Putamen (tissue), 1 donor: ENCODE results near the gene RAPGEF1.

ENCODE experiments used
- DNase-seq: peaks from one replicate; pipeline ENCODE4 v3.0.0-alpha.2; 2016; ENCODE audit warnings: low spot score

RAPGEF1 gene

DNA sequence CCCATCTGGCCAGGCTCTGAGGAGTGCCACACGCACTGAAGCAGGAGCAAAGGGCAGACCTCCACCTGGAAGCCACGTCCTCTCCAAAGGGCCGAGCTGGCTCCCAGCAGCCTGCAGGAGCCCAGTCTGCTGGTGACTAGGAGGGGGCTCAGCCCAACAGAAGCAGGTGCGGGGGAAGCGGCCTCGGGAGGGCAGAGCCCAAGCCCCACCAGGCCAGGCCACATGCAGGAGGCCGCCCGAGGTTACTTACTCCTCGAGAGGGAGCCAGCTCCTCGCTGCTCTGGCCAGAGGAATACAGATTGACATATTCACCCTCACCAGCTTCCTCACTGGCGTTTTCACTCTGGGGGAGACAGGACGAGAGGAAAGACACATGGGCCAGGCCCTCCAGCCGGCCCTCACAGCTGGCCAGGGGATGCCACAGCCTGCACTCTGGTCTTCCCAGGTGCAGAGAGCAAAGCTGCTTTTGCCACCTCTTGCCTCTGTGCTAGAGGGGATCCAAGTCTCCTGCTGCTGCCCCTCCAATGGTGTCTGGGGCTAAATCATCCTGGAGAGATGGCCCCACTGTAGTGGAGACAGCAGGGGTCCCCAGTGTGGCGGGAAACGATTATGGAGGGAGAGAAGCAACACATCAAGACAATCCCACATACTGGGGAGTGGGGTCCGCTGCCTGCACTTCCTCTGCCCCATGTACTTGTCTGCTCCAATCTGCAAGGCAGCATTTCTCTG is 136.0 kb downstream of the RAPGEF1 start:
- no peak for DNase-seq

DNA sequence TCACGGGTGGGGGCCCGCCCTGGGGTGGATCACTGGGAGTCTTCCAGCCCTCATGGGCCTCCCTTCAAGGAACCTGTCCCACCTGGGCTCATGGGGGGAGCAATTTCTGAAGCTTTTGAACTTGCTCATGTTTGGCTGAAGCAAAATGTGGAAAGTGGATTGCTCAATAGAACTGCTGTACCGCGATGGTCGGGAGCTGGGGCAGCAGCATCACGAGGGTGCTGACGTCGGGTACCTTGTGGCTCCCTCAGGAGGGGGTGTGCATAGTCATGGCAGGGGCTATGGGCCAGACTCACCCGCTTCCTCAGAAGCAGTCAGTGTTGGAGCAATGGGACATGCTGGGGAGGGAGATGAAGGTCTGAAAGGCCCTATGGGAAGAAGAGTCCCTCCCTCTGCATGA is 136.7 kb downstream of the RAPGEF1 start:
- no peak for DNase-seq

DNA sequence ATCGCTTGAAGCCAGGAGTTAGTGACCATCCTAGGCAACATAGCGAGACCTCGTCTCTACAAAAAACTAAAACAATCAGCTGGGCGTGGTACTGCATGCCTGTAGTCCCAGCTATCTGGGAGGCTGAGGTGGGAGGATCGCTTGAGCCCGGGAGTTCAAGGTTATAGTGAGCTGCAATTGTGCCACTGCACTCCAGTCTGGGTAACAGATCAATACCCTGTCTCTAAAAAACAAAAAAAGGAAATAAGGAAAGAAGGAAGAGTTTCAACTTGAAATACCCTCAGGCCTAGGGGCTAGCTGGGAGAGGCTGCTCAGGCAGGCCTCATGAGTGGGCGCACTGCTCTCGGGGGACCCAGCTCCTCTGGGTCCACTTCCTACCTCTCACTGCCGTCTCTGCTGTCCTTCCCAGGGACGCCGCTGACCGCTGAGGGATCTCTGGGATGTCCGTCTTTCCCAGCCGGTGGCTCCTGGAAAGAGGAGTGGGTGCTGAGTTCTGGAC is 138.1 kb downstream of the RAPGEF1 start:
- no peak for DNase-seq

DNA sequence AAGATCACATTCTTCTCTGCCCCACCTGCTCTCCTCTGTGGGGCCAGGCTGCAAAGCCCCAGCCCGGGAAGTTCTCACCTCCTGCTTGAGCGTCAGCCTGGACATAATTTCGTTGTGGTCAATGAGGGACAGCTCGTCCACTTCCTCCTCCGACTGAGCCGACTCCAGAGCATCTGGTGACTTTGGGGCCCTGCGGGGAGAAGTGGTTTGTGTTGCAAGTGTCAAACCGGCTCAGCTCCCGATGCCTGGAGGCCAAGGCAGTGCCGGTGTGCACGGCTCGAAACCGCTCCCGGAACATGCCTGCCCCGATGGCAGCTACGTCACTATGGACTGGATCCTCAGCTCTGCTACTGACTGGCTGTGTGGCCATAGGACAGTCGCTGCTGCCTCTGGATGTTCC is 141.8 kb downstream of the RAPGEF1 start:
- DNase-seq = no peak

GRCh38 chr9:131597246-131597645 is 142.6 kb downstream of the RAPGEF1 start:
- DNase-seq = no peak

DNA sequence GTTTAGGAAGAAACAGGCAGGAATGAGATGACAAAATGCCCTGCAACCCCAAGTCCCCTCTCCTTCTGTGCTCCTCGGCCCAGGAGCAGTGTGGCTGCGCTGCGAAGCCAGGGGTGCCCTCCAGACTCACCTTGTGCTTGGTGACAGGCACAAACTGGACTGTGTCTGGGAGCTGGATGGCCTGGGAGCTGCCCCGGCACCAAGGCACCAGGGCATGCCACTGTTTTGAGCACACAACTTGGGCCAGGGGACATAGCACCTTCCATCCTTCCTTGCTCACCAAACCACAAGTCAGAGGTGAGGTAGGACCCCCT is 143.5 kb downstream of the RAPGEF1 start:
- no peak for DNase-seq

DNA sequence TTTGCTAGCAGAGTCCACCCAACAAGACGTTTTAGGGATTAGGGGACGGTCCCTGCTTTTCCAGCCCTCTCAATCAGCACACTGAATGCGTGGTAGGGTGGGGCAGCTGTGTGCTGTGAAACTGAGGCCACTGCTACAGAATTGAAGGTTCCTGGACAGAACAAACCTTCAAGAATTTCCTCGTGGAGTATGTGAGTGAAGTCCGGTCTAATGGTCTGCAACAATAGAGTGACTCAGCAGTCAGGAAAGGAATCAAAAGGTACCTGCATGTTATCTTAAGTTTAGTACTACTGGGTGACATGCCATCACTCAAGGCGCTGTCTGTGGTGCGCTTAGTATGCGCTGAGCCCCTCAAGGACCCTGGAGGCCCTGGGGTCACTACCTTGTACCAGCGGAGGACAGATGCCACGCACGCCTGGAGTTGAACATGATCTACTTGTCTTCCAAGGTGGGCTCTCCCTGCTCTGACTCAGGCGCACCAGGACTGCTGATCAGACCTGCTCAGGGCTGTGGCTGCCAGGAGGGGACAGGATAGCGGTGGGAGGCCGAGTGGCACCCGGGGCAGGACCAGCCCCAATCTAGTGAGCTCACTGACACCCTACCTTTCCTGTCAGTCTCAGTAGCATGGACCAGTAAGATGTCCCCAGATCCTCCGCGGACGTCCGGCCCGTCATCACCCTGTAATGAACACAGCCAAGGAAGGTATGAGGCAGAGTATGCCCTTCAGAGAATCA is 144.0 kb downstream of the RAPGEF1 start:
- DNase-seq = no peak

DNA sequence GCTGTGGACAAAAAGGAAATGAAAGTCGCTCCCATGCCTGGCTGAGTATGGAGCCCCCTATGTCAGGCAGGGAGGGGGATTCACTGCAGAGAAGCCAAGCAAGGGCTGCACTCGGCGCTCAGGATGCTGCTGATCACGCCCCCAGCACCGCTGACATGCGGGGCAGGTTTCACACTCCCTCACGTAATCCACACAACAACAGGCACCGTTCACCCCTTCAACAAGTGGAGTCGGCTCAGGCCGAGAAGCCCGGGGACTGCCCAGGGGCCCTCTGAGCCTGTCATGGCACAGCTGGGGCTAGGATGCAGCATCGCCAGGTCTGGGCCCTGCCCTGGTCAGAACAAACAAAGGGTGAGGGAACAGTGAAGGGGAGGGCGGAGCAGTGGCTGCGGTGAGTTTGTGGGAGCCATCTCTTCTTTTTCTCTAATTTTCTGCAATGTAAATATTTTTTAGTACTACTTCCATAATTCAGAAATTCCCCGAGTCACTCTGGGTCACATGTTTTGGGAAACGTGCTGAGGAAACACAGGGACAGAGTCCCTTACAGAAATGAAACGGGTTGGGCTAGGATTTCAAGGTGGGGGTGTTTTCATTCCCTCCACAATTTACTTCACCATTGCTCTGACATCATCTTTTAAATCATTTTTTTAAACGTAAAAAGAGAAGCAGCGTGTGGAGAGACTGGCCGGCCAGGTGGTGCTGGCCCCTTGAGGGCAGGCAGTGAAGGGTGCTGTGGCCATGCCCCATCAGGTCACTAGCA is 144.8 kb downstream of the RAPGEF1 start:
- no peak for DNase-seq

- no peak for DNase-seq
These were observed 145.8 kb downstream of the RAPGEF1 start for GRCh38 chr9:131593936-131594665.

DNA sequence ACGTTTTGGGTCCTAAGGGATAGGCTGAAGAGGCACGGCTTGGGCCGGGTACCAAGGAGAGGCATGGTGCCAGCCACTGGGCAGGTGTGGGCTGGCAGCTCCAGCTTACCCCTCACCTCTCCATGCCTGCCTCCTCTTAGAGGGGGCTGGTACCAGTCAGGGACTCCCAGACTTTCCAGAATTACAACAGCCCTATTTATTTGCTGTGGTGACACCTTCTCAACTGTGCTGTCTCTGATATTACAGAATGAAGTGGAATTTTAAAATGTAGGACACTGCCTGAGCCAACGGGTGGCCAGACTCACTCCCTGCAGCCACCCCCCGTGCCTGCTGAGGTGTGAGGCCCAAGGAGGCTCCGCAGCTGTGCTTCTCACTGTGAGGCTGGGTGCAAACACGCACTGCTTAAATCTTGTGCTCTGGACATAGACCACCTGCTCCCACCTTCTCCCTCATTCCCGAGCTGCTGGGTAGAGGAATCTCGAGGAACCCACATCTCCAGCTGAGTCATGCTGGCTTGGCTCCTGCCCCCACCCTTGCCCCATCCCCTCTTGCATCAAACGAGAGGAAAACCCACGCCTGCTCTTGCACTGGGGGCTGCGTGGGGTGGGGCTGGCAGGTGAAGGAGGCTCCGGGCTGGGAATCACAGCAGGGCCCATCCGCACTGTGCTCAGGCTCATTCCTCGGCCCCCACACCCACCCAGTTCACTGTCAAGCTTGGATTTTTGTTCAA is 146.6 kb downstream of the RAPGEF1 start:
- peak; percentile 80 for DNase-seq

DNA sequence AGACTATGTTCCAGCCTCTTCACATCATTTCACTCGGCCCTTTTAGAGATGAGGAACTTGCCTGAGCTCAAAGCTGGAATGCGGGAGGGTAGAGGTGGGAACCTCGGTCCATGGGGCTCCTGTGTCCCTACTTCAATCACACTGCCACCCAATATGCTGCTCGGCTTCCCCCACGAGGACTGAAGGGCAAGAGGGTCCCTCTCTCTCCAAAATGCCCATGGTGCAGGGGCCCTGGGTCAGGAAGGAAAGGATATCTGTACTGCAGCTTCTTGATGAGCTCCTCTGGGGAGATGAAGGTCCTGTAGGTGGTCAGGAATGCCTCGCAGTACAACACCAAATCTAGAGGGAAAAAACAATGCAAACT is 148.0 kb downstream of the RAPGEF1 start:
- no peak for DNase-seq

DNA sequence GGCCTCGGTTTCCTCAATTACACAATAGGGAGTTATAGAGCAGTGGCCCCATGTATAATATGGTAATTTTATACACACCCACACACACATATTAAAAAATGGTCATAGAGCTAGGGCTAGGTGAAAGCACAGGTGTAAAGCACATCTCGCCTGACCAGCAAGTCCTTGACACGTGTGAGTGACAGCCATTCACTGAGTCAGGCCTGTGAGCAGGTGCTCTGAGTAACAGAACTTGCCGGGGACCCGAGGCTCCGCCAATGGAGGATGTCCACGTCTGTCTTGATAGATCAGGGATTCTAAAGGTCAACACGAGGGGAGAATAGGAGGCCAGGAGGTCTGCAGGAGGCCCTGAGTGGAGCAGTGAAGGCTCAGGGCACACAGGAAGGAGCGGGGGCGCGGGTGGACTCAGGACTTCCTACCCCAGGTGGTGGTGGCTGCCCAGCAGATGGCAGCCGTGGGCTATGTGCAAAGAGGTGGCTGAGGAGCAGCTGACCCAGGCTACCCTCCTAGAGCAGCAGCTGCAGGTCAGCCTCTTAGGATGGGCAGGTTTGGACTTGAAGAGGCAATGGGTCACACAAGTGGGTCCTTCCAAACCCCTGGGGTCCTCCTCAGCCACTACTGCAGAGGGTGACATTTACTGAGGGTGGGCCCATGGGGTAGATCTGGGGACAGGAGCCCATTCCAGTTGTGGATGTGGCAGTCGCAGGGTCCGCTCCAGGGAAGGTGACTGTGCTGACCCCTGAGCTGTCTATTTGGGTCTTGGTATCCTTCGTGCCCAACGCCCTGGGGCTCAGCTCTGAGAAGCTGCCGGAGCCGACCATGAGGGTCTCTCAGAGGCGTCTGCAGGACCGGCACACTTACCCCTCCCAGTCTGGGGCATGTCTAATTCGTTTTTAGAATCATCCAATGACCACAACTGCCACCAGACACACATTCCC is 148.7 kb downstream of the RAPGEF1 start:
- no peak for DNase-seq

DNA sequence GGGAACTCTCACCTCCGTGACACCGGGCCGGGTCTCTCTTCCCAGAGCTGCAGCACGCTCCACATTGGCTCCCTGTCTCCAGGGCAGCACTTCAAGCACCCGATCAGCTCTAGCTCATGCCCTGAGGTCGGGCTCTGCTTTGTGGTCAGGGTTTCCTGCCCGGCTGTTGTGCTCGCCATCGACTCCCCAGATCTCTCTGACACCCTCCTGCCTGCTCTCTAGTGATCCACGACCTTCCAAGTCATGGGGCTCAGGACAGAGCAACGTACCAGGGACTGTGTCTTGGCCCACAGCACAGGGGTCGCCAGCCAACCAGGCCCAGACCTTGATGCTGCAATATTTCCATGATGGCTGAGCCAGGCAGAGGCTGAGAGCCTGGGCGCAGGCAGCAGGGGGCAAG is 149.4 kb downstream of the RAPGEF1 start:
- DNase-seq = no peak

DNA sequence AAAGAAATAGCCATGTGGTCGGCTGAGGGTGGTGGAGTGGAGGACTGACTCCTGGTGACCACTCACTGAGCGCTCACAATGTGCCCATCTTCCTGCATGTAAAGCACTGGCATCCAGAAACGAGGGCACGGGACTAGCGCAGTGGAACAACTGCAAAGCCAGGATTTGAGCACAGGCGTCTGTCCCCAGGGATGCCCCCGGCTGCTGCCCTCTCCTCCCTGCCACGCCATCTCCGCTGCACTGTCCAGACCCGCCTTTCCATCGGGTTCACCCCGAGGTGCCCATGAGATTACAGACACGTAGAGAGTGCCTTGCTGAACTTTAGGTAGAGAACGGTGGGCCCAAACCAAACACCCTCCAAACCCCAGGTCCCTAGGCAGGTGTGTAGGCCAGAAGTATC is 149.9 kb downstream of the RAPGEF1 start:
- no peak for DNase-seq

DNA sequence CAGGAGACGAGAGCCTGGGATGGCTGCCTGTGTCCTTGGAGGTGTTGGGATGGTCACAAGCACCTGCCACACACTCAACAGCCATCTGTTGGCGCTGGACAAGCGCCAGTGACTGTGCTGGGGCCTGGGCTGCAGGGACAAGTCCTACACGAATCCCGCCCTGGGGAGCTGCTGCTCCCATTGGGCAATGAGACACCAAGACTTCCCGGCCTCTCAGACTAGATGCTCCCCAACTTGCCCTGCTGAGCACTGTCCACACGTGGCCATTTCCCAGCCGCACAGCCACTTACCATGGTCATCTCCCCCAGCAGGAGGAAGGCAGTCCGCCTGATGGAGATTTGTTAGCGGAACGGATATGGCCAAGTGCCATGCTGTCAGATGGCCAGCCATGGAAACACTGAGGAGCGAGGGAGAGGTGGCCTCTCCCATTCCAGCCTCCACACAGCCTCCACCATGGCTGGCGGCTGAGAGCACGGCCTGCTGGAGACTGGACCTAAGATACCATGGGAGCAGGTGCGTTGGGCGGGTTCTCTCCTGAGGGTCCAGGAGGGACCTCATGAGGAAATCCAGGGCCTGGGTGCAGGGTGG is 150.7 kb downstream of the RAPGEF1 start:
- no peak for DNase-seq

DNA sequence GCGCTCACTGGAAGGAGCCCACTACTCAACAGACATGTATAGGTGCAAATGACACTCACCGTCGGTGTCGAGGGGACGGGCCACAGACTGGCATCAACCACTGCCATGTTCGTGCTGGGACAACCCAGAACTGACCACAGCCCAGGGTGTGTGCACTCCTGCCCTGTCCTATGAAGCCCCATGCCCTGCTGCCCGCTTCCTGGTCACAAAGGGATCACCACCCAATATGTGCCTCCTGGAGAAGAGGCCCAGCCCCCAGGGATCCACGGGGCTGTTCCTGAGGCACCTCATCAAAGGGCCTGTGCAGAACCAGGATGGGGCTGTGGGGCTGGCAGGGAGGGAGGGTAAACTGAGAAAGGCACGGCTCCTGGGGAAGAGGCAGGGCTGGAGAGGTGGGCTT is 151.5 kb downstream of the RAPGEF1 start:
- DNase-seq = no peak

DNA sequence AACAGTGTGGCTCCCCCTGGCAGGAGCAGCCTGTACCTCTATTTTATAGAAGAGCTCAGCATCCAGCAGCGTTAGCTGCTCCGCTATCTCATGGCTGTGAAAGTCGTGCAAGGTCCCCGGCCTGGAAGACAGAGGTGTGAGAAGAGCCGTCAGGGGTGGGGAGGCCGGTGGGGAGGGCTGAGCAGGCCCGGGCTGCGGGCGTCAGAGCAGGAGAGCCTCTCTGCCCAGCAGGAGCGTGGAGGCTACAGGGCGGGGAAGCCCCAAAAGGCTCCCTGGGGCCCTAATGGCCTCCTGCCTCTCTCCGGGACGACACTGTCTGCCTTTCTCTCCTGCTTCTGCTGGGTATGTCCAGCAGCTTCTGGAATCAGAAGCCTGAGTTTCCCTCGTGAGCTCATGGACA is 152.0 kb downstream of the RAPGEF1 start:
- DNase-seq = no peak

- DNase-seq = no peak
These were observed 152.5 kb downstream of the RAPGEF1 start for GRCh38 chr9:131587331-131587730.

DNA sequence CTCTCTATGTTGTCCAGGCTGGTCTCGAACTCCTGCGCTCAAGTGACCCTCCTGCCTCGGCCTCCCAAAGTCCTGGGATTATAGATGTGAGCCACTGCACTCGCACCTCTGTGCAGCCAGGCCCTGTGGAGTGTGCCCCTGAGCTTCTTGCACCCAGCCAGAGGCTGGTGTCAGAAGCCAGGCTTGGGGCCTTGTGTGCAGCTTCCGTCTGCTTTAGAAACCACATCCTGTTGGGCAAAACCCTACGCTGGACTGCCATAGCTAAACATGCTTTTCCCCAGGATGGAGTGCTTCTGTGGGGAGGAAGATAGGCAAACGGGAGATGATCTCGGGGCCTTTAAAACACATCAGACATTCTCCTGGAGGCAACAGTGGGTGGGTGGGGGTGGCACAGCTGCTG is 154.5 kb downstream of the RAPGEF1 start:
- no peak for DNase-seq

GRCh38 chr9:131584858-131585257 is 155.0 kb downstream of the RAPGEF1 start:
- no peak for DNase-seq
